ENCODE results near the gene CCM2L.

CCM2L gene

GRCh38 chr20:31968291-31969126 is 41.7 kb upstream of the CCM2L start:
- TF ChIP-seq REST (IDR thresholded peaks at IDR 0.05; ENCODE audit: low read depth) (peak; percentile 100), RAD21 (IDR thresholded peaks at IDR 0.05; ENCODE audit: low read depth) (no peak; the same call in 1 of the 2 replicates), CREB1 (IDR thresholded peaks at IDR 0.05; ENCODE audit: low read depth) (no peak), TAF1 (IDR thresholded peaks at IDR 0.05; ENCODE audit: low read depth) (no peak), TCF12 (IDR thresholded peaks at IDR 0.05; ENCODE audit: low read depth) (no peak), CEBPB (IDR thresholded peaks at IDR 0.05) (no peak), YY1 (IDR thresholded peaks at IDR 0.05; ENCODE audit: low read depth) (peak; percentile 79), FOXM1 (IDR thresholded peaks at IDR 0.05; ENCODE audit: borderline replicate concordance, low read depth) (no peak), EP300 (IDR thresholded peaks at IDR 0.05; ENCODE audit: borderline replicate concordance) (peak; percentile 45; the same call in 1 of the 2 replicates), NFIC (IDR thresholded peaks at IDR 0.05) (peak; percentile 23; the same call in 1 of the 2 replicates), EGR1 (IDR thresholded peaks at IDR 0.05) (no peak), ZBTB7A (IDR thresholded peaks at IDR 0.05; ENCODE audit: low read depth) (peak; percentile 90; the same call in 1 of the 2 replicates), TEAD4 (IDR thresholded peaks at IDR 0.05) (peak; percentile 43; the same call in 1 of the 2 replicates)
- TF ChIP-seq, protein P1, sequence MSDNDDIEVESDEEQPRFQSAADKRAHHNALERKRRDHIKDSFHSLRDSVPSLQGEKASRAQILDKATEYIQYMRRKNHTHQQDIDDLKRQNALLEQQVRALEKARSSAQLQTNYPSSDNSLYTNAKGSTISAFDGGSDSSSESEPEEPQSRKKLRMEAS (IDR thresholded peaks at IDR 0.05): peak; percentile 76
- TF ChIP-seq, protein P2, sequence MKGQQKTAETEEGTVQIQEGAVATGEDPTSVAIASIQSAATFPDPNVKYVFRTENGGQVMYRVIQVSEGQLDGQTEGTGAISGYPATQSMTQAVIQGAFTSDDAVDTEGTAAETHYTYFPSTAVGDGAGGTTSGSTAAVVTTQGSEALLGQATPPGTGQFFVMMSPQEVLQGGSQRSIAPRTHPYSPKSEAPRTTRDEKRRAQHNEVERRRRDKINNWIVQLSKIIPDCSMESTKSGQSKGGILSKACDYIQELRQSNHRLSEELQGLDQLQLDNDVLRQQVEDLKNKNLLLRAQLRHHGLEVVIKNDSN (IDR thresholded peaks at IDR 0.05): peak; percentile 9; the same call in 1 of the 2 replicates

DNA sequence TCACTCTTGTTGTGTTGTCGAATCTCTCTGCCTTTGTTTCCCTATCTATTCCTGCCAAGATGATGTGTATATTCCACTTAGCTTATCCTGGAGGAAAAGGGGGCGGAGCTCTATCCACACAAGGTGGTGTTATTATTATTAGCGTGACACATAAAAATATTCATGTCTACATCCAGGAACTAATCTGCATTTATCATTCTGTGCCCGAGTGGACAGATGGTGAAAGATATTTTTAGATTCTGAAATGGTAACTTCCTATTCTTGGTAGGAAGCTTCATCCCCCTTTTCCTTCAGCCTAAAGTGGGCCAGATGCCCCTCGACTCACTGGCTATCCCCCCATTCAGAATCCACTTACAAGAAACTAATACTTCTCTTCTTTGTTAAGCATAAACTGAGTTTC is 40.2 kb upstream of the CCM2L start:
- TF ChIP-seq EGR1 (IDR thresholded peaks at IDR 0.05): no peak
- TF ChIP-seq NFIC (IDR thresholded peaks at IDR 0.05): no peak
- TF ChIP-seq, protein P1 (IDR thresholded peaks at IDR 0.05): no peak
- TF ChIP-seq TEAD4 (IDR thresholded peaks at IDR 0.05): no peak
- TF ChIP-seq RAD21 (IDR thresholded peaks at IDR 0.05; ENCODE audit: low read depth): no peak
- no peak for TF ChIP-seq TAF1 (IDR thresholded peaks at IDR 0.05; ENCODE audit: low read depth)

DNA sequence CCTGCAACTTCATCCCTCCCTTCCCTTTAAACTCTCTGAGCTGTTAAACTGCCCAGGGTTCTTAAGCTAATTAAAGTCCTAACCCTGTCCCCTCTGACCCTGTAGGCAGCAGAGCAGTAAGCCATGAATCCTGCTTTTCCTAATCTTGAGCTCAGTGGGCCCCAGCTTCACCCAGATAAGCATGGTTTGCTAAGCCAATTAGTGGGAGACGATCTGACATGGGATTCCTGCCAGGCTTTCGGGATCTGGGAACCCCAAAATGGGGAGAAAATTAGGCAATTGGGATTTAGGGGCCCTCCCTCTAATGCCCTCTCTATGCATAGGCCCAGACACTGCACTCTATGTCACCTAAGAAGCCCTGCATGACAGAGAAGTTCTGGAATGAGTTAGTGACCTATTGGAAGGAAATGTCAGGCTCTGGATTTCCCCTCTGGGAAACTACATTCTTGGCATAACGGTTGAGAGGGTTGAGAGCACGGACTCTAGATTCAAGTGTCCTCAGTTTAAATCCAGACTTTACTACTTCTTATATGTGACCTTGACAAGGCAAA is 37.7 kb upstream of the CCM2L start:
- TF ChIP-seq, protein P2 (IDR thresholded peaks at IDR 0.05): no peak
- TF ChIP-seq, protein P1 (IDR thresholded peaks at IDR 0.05): no peak
- no peak for TF ChIP-seq FOXM1 (IDR thresholded peaks at IDR 0.05; ENCODE audit: borderline replicate concordance, low read depth)
- no peak for TF ChIP-seq TCF12 (IDR thresholded peaks at IDR 0.05; ENCODE audit: low read depth)
- TF ChIP-seq CEBPB (IDR thresholded peaks at IDR 0.05): no peak
- TF ChIP-seq EGR1 (IDR thresholded peaks at IDR 0.05): no peak
- TF ChIP-seq EP300 (IDR thresholded peaks at IDR 0.05; ENCODE audit: borderline replicate concordance): no peak
- no peak for TF ChIP-seq YY1 (IDR thresholded peaks at IDR 0.05; ENCODE audit: low read depth)
- no peak for TF ChIP-seq TEAD4 (IDR thresholded peaks at IDR 0.05)
- TF ChIP-seq RAD21 (IDR thresholded peaks at IDR 0.05; ENCODE audit: low read depth): no peak
- no peak for TF ChIP-seq TAF1 (IDR thresholded peaks at IDR 0.05; ENCODE audit: low read depth)
- TF ChIP-seq NFIC (IDR thresholded peaks at IDR 0.05): no peak
- TF ChIP-seq ZBTB7A (IDR thresholded peaks at IDR 0.05; ENCODE audit: low read depth): no peak
- TF ChIP-seq REST (IDR thresholded peaks at IDR 0.05; ENCODE audit: low read depth): no peak
- TF ChIP-seq CREB1 (IDR thresholded peaks at IDR 0.05; ENCODE audit: low read depth): no peak

- TF ChIP-seq RAD21 (IDR thresholded peaks at IDR 0.05; ENCODE audit: low read depth): no peak
- no peak for TF ChIP-seq CEBPB (IDR thresholded peaks at IDR 0.05)
- TF ChIP-seq EP300 (IDR thresholded peaks at IDR 0.05; ENCODE audit: borderline replicate concordance): no peak
Measured at GRCh38 chr20:31974296-31974695, 35.9 kb upstream of the CCM2L start.

DNA sequence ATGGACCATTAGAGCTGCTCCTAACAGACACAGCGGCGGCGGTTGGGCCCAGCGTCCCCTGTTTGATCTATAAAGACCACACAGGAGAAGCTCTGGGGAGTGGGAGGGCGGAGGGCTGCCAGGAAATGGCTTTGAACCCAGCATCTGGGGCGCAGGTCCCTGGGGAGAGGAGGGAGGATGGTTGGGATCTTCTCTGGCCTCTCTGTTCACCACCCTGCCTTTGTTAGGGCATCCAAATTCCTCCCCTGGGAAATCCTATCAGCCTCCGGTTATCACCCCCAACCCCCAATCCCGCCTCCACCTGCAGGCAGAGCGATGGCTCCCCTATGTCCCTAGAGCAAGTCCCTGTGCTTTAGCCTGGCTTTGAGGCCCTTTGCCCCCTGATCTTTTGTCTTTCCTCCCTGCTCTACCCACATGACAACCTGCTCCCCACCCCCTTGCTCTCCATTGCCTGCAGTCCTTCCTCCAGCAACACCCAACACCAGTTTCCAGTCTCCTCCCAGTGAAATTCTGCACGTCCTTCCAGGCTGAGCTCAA is 35.2 kb upstream of the CCM2L start:
- TF ChIP-seq ZBTB7A (IDR thresholded peaks at IDR 0.05; ENCODE audit: low read depth): no peak
- TF ChIP-seq, protein P1 (IDR thresholded peaks at IDR 0.05): no peak
